D721Med (cell line): Measurements from ENCODE around the gene FAM83D.

ENCODE experiments used
- DNase-seq: peaks from one replicate; pipeline ENCODE4 v3.0.0; 2011; ENCODE audit warnings: low spot score; ENCODE audit not compliant: insufficient read length
- FAIRE-seq: peaks from 2 replicates; lab custom pipeline; 2011; peaks lifted over from hg19 to GRCh38; lab: Jason Lieb, UNC
- CTCF ChIP-seq: IDR thresholded peaks from 2 replicates; pipeline ENCODE4 v1.5.1; 2012; ENCODE audit warnings: mild to moderate bottlenecking, control low read depth; ENCODE audit not compliant: insufficient read depth; ENCODE audit errors: missing control alignments

The FAM83D gene

GRCh38 chr20:38926934-38927616 lies 858 bp downstream of the FAM83D start:
- TF ChIP-seq CTCF: no peak
- no peak for FAIRE-seq
- no peak for DNase-seq

- TF ChIP-seq CTCF: no peak
- DNase-seq: no peak
- FAIRE-seq: no peak
Measured at GRCh38 chr20:38927902-38928578, 1.8 kb downstream of the FAM83D start.

GRCh38 chr20:38930242-38930569 lies 4.0 kb downstream of the FAM83D start:
- no peak for TF ChIP-seq CTCF
- FAIRE-seq: no peak
- DNase-seq: no peak

- TF ChIP-seq CTCF: no peak
- DNase-seq (no peak), FAIRE-seq (no peak)
Measured at GRCh38 chr20:38931984-38932383, 5.8 kb downstream of the FAM83D start.

GRCh38 chr20:38932457-38933120 lies 6.4 kb downstream of the FAM83D start:
- DNase-seq (no peak), FAIRE-seq (no peak)
- no peak for TF ChIP-seq CTCF

- FAIRE-seq: no peak
- no peak for TF ChIP-seq CTCF
- DNase-seq: no peak
Measured at GRCh38 chr20:38934530-38934929, 8.3 kb downstream of the FAM83D start.

- DNase-seq (no peak), FAIRE-seq (no peak)
- no peak for TF ChIP-seq CTCF
Measured at GRCh38 chr20:38935285-38935684, 9.1 kb downstream of the FAM83D start.
